CD4-positive, alpha-beta T cell (primary cell): ENCODE measurements around the gene FAM131C. TPM values are rescaled to one million over a fixed set of nuclear protein-coding genes. Genes with fewer than 3 reads are reported as not detected.

Experiments used
- ATAC-seq: fragments of 200-7000 bp; cut with Tn5 transposase; one replicate; pipeline ENCODE4 v1.10.0; 2022; ENCODE audit warnings: mild to moderate bottlenecking; ENCODE audit not compliant: poor library complexity
- CTCF ChIA-PET: fragments of 350-600 bp; sonication (Branson Sonifier 250); formaldehyde crosslinking; loops from one replicate; lab custom pipeline; 2021; ENCODE audit warnings: antibody characterized with exemption, inconsistent platforms; lab: Charles Lee
- POLR2A ChIA-PET: fragments of 350-600 bp; sonication (Branson Sonifier 250); formaldehyde crosslinking; loops from one replicate; lab custom pipeline; 2021; ENCODE audit warnings: antibody characterized with exemption, inconsistent platforms; lab: Charles Lee
- DNase-seq, 14 experiments: peaks; one replicate each; pipeline ENCODE4 v3.0.0-alpha.2; 2013 to 2020; ENCODE audit warnings: mixed read lengths in 2 of 14
- H3K27ac ChIP-seq, 2 donors: one replicate each; pipeline versions ENCODE4 v1.5.1 to v1.7.0; 2013; ENCODE audit warnings: low read length in 2 of 2, low read depth in 1 of 2, mild to moderate bottlenecking in 1 of 2
- H3K27me3 ChIP-seq, 2 experiments: 1 replicate in 1 of 2; 2 replicates in 1 of 2; pipeline versions ENCODE4 v1.6.1 to v1.7.0; 2013; ENCODE audit warnings: low read length in 2 of 2, control low read depth in 1 of 2, mild to moderate bottlenecking in 1 of 2, moderate library complexity in 1 of 2; ENCODE audit not compliant: insufficient read depth in 2 of 2, control insufficient read depth in 1 of 2
- H3K36me3 ChIP-seq: one replicate; pipeline ENCODE4 v1.6.1; 2013; ENCODE audit warnings: low read length, control low read depth; ENCODE audit not compliant: insufficient read depth
- H3K4me1 ChIP-seq: one replicate; pipeline ENCODE4 v1.6.1; 2013; ENCODE audit warnings: low read length, control low read depth; ENCODE audit not compliant: insufficient read depth
- H3K4me3 ChIP-seq: one replicate; pipeline ENCODE4 v1.5.1; 2013; ENCODE audit warnings: mild to moderate bottlenecking, low read length, moderate library complexity
- H3K9me3 ChIP-seq, 2 experiments: 1 replicate in 1 of 2; 2 replicates in 1 of 2; pipeline versions ENCODE4 v1.6.1 to v1.7.0; 2013; ENCODE audit warnings: low read length in 2 of 2, mild to moderate bottlenecking in 2 of 2, control low read depth in 1 of 2, moderate library complexity in 1 of 2; ENCODE audit not compliant: control insufficient read depth in 1 of 2, insufficient read depth in 1 of 2
- H3K27ac Mint-ChIP-seq: one replicate; pipeline ENCODE4 v1.8.0; 2020; ENCODE audit warnings: mixed read lengths
- H3K27me3 Mint-ChIP-seq: one replicate; pipeline ENCODE4 v1.8.0; 2021; ENCODE audit warnings: mixed read lengths
- H3K36me3 Mint-ChIP-seq: one replicate; pipeline ENCODE4 v1.8.0; 2021; ENCODE audit warnings: low read depth, mixed read lengths
- H3K4me1 Mint-ChIP-seq: one replicate; pipeline ENCODE4 v1.8.0; 2021; ENCODE audit warnings: low read depth, mixed read lengths
- H3K4me3 Mint-ChIP-seq: one replicate; pipeline ENCODE4 v1.8.0; 2020; ENCODE audit warnings: mild to moderate bottlenecking, mixed read lengths
- H3K9me3 Mint-ChIP-seq: one replicate; pipeline ENCODE4 v1.8.0; 2020; ENCODE audit warnings: mixed read lengths
- CTCF ChIP-seq: fragments of 200-600 bp; IDR thresholded peaks from one replicate; pipeline ENCODE4 v1.8.0; 2022; ENCODE audit warnings: antibody characterized with exemption, mild to moderate bottlenecking
- intact Hi-C, 2 experiments: fragments of 100-400 bp; cut with DNase I in 1 of 2; cut with micrococcal nuclease in 1 of 2; formaldehyde crosslinking; loops; one replicate each; pipeline versions ENCODE4 v1.15.1 to v1.9.0; 2023 to 2025; cut with DNase I, micrococcal nuclease
- total RNA-seq, 174 experiments: library from RNA in 2 of 174; stranded (reverse) in 2 of 174; gene quantifications; one replicate each; pipeline ENCODE4 v1.2.3 and lab custom pipeline; 2021 to 2026

Gene FAM131C
- total RNA-seq, 2 experiments from 2014 or later = not detected

GRCh38 chr1:16115468-16115983 is 42.1 kb upstream of the FAM131C start:
- ATAC-seq = no peak
- Mint-ChIP-seq H3K27ac (no peak overlapping the region), H3K4me3 (no peak overlapping the region), H3K4me1 (no peaks in the 10 kb centered on the region), H3K27me3 (peaks cover 5% of the 10 kb centered on the region), H3K36me3 (no peaks in the 10 kb centered on the region), H3K9me3 (no peaks in the 10 kb centered on the region)
- Histone ChIP-seq H3K27ac (no peak overlapping the region), H3K36me3 (no peaks in the 10 kb centered on the region), H3K4me1 (no peaks in the 10 kb centered on the region), H3K9me3 (peaks cover 0 to 5% of the 10 kb centered on the region in 2 experiments), H3K27me3 (peaks cover 0 to 8% of the 10 kb centered on the region in 2 experiments), H3K4me3 (no peak overlapping the region)
- intact Hi-C loops = no loop called here
- POLR2A ChIA-PET = no interaction called here
- DNase-seq = no peak
- CTCF ChIA-PET = no interaction called here
- no peak for TF ChIP-seq CTCF

GRCh38 chr1:16114527-16115467 is 41.3 kb upstream of the FAM131C start:
- Histone ChIP-seq H3K36me3 (no peaks in the 10 kb centered on the region), H3K27me3 (peaks cover 0 to 8% of the 10 kb centered on the region in 2 experiments), H3K4me1 (no peaks in the 10 kb centered on the region), H3K27ac (no peak overlapping the region), H3K4me3 (no peak overlapping the region), H3K9me3 (peaks cover 0 to 5% of the 10 kb centered on the region in 2 experiments)
- no peak for ATAC-seq
- Mint-ChIP-seq H3K4me1 (no peaks in the 10 kb centered on the region), H3K36me3 (no peaks in the 10 kb centered on the region), H3K4me3 (no peak overlapping the region), H3K27ac (no peak overlapping the region), H3K9me3 (no peaks in the 10 kb centered on the region), H3K27me3 (peaks cover 13% of the 10 kb centered on the region)
- POLR2A ChIA-PET = no interaction called here
- no peak for DNase-seq
- intact Hi-C loops = no loop called here
- CTCF ChIA-PET = no interaction called here
- no peak for TF ChIP-seq CTCF

- peaks cover 0 to 8% of the 10 kb centered on the region in 2 experiments for H3K27me3 ChIP-seq
- DNase-seq (no peak), ATAC-seq (no peak)
- H3K4me3 ChIP-seq = no peak overlapping the region
- no peaks in the 10 kb centered on the region for H3K4me1 Mint-ChIP-seq
- no peaks in the 10 kb centered on the region for H3K36me3 Mint-ChIP-seq
- H3K4me1 ChIP-seq = no peaks in the 10 kb centered on the region
- CTCF ChIA-PET = no interaction called here
- no peak overlapping the region for H3K27ac Mint-ChIP-seq
- no peak overlapping the region for H3K4me3 Mint-ChIP-seq
- H3K9me3 ChIP-seq = peaks cover 14 to 24% of the 10 kb centered on the region in 2 experiments
- POLR2A ChIA-PET = no interaction called here
- H3K36me3 ChIP-seq = no peaks in the 10 kb centered on the region
- H3K27me3 Mint-ChIP-seq = peaks cover 13% of the 10 kb centered on the region
- no peak overlapping the region for H3K27ac ChIP-seq
- no peak for TF ChIP-seq CTCF
- no peaks in the 10 kb centered on the region for H3K9me3 Mint-ChIP-seq
- intact Hi-C loops = no loop called here
Observed at GRCh38 chr1:16112596-16113555, 39.4 kb upstream of the FAM131C start.
